Calu3 (cell line): Measurements from ENCODE around the gene FADS1. TPM values are rescaled to one million over a fixed set of nuclear protein-coding genes. Genes with fewer than 3 reads are reported as not detected.

Experiments used
- Bru-seq: library from RNA; stranded (reverse); fragments of 400-500 nt; gene quantifications from one replicate; lab custom pipeline; 2021; lab: Mats Ljungman, UMichigan
- BruChase-seq, 2 experiments: library from RNA; stranded (reverse); fragments of 400-500 nt; gene quantifications; one replicate each; lab custom pipeline; 2021; lab: Mats Ljungman, UMichigan
- BruUV-seq: library from RNA; stranded (reverse); fragments of 400-500 nt; replicated peaks from 2 replicates; lab custom pipeline; 2021; lab: Mats Ljungman, UMichigan
- CTCF ChIA-PET: fragments of 300-600 bp; sonication (Branson Sonifier 250); formaldehyde crosslinking; loops from one replicate; lab custom pipeline; 2022; ENCODE audit warnings: antibody characterized with exemption; lab: Charles Lee
- DNase-seq: peaks from one replicate; pipeline ENCODE4 v3.0.0; 2022
- H3K27ac Mint-ChIP-seq: one replicate; pipeline ENCODE4 v1.8.0; 2022; ENCODE audit warnings: mixed read lengths; ENCODE audit not compliant: unreplicated experiment
- H3K27me3 Mint-ChIP-seq: one replicate; pipeline ENCODE4 v1.8.0; 2022; ENCODE audit warnings: mixed read lengths; ENCODE audit not compliant: unreplicated experiment
- H3K36me3 Mint-ChIP-seq: one replicate; pipeline ENCODE4 v1.8.0; 2022; ENCODE audit warnings: mild to moderate bottlenecking, moderate library complexity, mixed read lengths; ENCODE audit not compliant: insufficient read depth, unreplicated experiment
- H3K4me1 Mint-ChIP-seq: one replicate; pipeline ENCODE4 v1.8.0; 2022; ENCODE audit warnings: mild to moderate bottlenecking, low read depth, mixed read lengths; ENCODE audit not compliant: unreplicated experiment
- H3K4me3 Mint-ChIP-seq: one replicate; pipeline ENCODE4 v1.8.0; 2022; ENCODE audit warnings: mild to moderate bottlenecking, low read depth, moderate library complexity, mixed read lengths; ENCODE audit not compliant: unreplicated experiment
- H3K9me3 Mint-ChIP-seq: one replicate; pipeline ENCODE4 v1.8.0; 2022; ENCODE audit warnings: low read depth, mixed read lengths; ENCODE audit not compliant: unreplicated experiment
- intact Hi-C: fragments of 100-400 bp; cut with micrococcal nuclease; formaldehyde crosslinking; loops from one replicate; pipeline ENCODE4 v1.10.0; 2022; ENCODE audit not compliant: unreplicated experiment
- long read RNA-seq: library from polyadenylated mRNA; stranded (forward); transcript quantifications from one replicate; pipeline ENCODE4 v2.0.0, GENCODE V29; 2022
- total RNA-seq: library from RNA; stranded (reverse); gene quantifications from 2 replicates; pipeline ENCODE4 v1.2.3, GENCODE V29; 2022
- TF ChIP-seq, protein P1 (sequence below): fragments of 200-600 bp; IDR thresholded peaks from one replicate; pipeline ENCODE4 v1.8.0; 2022; ENCODE audit warnings: antibody characterized with exemption; ENCODE audit not compliant: unreplicated experiment

The FADS1 gene
- 55.6 and 74.1 TPM in 2 replicates for total RNA-seq
- Bru-seq, nascent RNA: percentile 68 among the genes with signal in this experiment
- percentile 92 among the genes with signal in this experiment for BruChase-seq, experiment 1, labeled RNA remaining after a 6-hour chase
- percentile 85 among the genes with signal in this experiment for BruChase-seq, experiment 2, labeled RNA remaining after a 2-hour chase
- long read RNA-seq, full-length matches to known transcripts: 68 of 81 reads
- long read RNA-seq, partial matches to known transcripts: 4 of 81 reads
- long read RNA-seq, other reads (novel, unspliced or antisense): 9 of 81 reads

DNA sequence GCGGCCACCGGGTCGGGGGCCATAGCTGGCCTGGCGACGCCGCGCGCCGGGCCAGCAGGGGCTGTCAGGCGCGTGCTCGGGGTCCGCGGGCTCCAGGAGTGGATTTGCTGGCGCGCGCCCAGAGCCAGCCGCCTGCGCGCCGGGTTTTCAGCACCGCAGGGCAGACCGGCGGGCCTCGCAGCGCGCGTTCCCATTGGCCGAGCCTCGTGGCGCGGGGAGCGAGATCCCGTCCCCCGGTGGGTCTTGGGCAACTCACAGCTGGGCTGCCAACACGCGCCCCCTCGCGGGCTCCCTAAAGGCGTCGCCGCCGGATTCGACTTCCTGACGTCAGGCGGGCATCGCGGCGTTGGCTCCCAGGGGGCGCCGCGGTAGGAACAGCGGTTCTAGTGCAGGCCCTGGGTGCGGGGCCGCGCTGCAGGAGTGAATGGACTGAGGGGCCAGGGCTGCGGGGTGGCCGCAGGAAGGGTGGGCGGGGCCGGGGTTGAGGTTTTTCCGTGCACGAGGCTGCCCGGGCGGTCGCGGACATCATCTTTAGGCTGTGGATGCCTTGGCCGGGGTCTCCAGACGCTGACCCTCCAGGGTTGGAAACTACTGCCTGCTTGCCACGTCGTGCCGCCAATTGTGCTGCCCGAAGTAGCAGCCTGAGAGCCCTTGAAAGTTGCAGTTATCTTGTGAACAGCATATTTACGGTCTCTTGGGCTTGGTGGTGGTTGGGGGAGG lies at the start of gene FADS1:
Gene FADS1, minus strand, starts transcription at position 268 of the 720 bp plus-strand sequence. Its CDS starts 74 bp downstream, at position 194.
- Mint-ChIP-seq H3K27ac (peak within 1 kb of the TSS; percentile 91), H3K4me3 (peak within 1 kb of the TSS; percentile 89), H3K9me3 (peaks cover 2% of the 10 kb centered on the region), H3K27me3 (no peaks in the 10 kb centered on the region), H3K36me3 (peaks cover 35% of the 10 kb centered on the region), H3K4me1 (peaks cover 8% of the 10 kb centered on the region)
- no TSS peak for BruUV-seq
- TF ChIP-seq, protein P1, sequence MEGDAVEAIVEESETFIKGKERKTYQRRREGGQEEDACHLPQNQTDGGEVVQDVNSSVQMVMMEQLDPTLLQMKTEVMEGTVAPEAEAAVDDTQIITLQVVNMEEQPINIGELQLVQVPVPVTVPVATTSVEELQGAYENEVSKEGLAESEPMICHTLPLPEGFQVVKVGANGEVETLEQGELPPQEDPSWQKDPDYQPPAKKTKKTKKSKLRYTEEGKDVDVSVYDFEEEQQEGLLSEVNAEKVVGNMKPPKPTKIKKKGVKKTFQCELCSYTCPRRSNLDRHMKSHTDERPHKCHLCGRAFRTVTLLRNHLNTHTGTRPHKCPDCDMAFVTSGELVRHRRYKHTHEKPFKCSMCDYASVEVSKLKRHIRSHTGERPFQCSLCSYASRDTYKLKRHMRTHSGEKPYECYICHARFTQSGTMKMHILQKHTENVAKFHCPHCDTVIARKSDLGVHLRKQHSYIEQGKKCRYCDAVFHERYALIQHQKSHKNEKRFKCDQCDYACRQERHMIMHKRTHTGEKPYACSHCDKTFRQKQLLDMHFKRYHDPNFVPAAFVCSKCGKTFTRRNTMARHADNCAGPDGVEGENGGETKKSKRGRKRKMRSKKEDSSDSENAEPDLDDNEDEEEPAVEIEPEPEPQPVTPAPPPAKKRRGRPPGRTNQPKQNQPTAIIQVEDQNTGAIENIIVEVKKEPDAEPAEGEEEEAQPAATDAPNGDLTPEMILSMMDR: peak; percentile 63
- intact Hi-C loops: no loop called here
- CTCF ChIA-PET: interaction anchor here (0.6 to 3.9 kb wide), 4 partner anchors 19 to 265 kb away, joined by 3 to 21 read pairs (median 3); partner anchors contain the start of genes FEN1 and TMEM258
- peak; percentile 97 for DNase-seq

DNA sequence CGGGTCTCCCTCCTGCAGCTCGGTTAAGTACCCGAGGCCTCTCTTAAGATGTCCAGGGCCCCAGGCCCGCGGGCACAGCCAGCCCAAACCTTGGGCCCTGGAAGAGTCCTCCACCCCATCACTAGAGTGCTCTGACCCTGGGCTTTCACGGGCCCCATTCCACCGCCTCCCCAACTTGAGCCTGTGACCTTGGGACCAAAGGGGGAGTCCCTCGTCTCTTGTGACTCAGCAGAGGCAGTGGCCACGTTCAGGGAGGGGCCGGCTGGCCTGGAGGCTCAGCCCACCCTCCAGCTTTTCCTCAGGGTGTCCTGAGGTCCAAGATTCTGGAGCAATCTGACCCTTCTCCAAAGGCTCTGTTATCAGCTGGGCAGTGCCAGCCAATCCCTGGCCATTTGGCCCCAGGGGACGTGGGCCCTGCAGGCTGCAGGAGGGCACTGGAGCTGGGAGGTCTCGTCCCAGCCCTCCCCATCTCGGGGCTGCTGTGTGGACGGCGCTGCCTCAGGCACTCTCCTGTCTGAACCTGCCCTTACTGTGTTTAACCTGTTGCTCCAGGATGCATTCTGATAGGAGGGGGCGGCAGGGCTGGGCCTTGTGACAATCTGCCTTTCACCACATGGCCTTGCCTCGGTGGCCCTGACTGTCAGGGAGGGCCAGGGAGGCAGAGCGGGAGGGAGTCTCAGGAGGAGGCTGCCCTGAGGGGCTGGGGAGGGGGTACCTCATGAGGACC lies 49.6 kb upstream of the FADS1 start:
- Mint-ChIP-seq H3K9me3 (no peaks in the 10 kb centered on the region), H3K36me3 (no peaks in the 10 kb centered on the region), H3K27ac (no peak overlapping the region), H3K27me3 (no peaks in the 10 kb centered on the region), H3K4me1 (peaks cover 7% of the 10 kb centered on the region), H3K4me3 (no peak overlapping the region)
- intact Hi-C loops: no loop called here
- CTCF ChIA-PET: interaction anchor here (0.6 kb wide), 2 partner anchors 38 to 237 kb away, joined by 3 read pairs; no protein-coding TSS in a partner anchor
- TF ChIP-seq, protein P1: no peak
- no TSS peak for BruUV-seq
- no peak for DNase-seq

DNA sequence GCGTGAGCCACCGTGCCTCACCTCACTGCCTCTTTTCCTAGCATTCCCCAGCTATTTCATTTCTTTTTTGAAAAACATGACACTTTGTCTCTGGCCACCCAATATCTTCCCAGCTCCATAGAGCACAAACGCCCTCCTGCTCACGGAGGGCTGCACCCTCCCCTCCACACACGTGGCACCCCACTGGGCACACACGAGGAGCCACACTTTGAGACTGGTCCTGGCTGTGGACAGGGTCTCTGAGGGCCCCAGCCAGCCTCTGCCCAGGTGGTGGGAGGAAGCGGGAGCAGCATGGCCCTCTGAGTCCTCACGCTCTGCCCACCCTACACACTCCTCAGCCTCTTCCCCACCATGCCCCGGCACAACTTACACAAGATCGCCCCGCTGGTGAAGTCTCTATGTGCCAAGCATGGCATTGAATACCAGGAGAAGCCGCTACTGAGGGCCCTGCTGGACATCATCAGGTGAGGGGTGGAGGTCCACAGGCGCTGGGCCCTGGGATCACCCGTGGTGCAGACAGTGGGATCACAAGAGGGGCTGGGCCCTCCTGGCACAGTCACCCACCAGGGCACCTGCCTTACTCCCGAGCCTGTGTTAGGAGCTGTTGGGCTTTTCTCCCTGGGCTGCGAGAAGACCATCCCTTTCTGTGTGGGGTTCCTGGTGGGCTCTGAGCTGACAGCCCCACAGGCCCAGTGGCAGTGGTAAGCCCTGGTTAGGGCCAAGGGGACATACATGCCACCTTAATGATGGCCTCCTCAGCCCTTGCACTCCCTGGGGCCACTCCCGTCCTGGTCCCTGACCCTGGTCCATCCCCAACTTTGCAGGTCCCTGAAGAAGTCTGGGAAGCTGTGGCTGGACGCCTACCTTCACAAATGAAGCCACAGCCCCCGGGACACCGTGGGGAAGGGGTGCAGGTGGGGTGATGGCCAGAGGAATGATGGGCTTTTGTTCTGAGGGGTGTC lies 48.3 kb upstream of the FADS1 start:
- H3K4me1 Mint-ChIP-seq: peaks cover 7% of the 10 kb centered on the region
- TF ChIP-seq, protein P1: no peak
- intact Hi-C loops: no loop called here

More for the DNA sequence above, 48.3 kb upstream of the FADS1 start:
- no peaks in the 10 kb centered on the region for H3K36me3 Mint-ChIP-seq
- H3K27me3 Mint-ChIP-seq: no peaks in the 10 kb centered on the region
- BruUV-seq: no TSS peak
- no peaks in the 10 kb centered on the region for H3K9me3 Mint-ChIP-seq
- no peak for DNase-seq
- H3K27ac Mint-ChIP-seq: no peak overlapping the region
- no peak overlapping the region for H3K4me3 Mint-ChIP-seq
- CTCF ChIA-PET: interaction anchor here (0.6 to 0.7 kb wide), 2 partner anchors 39 to 208 kb away, joined by 3 read pairs; no protein-coding TSS in a partner anchor
